IPS-18a (cell line): ENCODE measurements around the gene NR5A1.

ENCODE experiments used
- H3K27ac ChIP-seq: one replicate; pipeline ENCODE4 v1.5.1; 2013; ENCODE audit warnings: low read length
- H3K27me3 ChIP-seq: one replicate; pipeline ENCODE4 v1.6.1; 2013; ENCODE audit warnings: mild to moderate bottlenecking, low read length; ENCODE audit not compliant: control insufficient read depth, insufficient read depth
- H3K36me3 ChIP-seq: one replicate; pipeline ENCODE4 v1.6.1; 2013; ENCODE audit warnings: low read depth, low read length; ENCODE audit not compliant: control insufficient read depth
- H3K4me1 ChIP-seq: one replicate; pipeline ENCODE4 v1.6.1; 2013; ENCODE audit warnings: low read depth, low read length; ENCODE audit not compliant: control insufficient read depth
- H3K4me3 ChIP-seq: one replicate; pipeline ENCODE4 v1.5.1; 2013; ENCODE audit warnings: low read length
- H3K9ac ChIP-seq: one replicate; pipeline ENCODE4 v1.6.1; 2013; ENCODE audit warnings: mild to moderate bottlenecking, low read length, moderate library complexity
- H3K9me3 ChIP-seq: one replicate; pipeline ENCODE4 v1.6.1; 2013; ENCODE audit warnings: low read depth, low read length; ENCODE audit not compliant: control insufficient read depth

The NR5A1 gene

DNA sequence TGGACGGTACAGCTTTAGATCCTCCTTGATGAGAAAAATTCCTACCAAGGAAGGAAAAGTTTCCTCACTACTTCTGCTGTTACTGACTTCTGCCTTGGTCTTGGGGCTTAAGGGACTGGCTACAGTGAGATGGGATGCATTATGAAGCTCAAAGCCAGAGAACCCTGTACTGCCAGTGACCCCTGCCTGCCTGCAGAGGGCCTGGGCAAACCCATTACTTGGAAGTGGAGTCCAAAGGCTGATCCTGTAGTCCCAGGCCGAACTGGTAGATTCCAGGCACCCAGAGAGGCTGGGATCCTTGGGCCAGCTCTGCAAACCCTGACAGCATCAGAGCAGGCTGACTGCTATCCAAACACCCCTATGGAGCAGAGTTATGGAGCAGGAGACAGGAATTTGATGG lies 25.7 kb upstream of the NR5A1 start:
- no peaks in the 10 kb centered on the region for H3K4me1 ChIP-seq
- no peak overlapping the region for H3K4me3 ChIP-seq
- no peak overlapping the region for H3K27ac ChIP-seq
- H3K27me3 ChIP-seq = no peaks in the 10 kb centered on the region
- no peak overlapping the region for H3K9ac ChIP-seq
- no peaks in the 10 kb centered on the region for H3K9me3 ChIP-seq
- peaks cover 55% of the 10 kb centered on the region for H3K36me3 ChIP-seq

DNA sequence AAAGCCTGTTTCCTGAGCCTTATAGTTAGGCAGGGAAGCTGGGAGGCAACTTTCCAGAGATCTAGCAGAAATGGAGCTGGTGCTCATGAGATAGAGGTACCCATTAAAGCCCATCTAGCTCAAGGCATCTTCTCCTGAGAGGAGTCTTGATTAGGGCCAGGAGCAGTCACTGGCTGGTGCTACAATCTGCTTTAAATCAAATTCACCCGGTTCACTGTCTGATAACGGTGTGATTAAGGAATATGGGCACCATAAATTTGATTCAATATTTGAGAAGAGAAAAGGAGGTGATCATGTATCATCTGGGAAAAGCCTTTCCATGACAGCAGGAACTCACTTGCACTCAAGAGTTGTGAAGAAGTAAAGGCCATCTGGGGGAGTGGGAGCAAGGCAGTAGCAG lies 23.9 kb upstream of the NR5A1 start:
- Histone ChIP-seq H3K9me3 (no peaks in the 10 kb centered on the region), H3K9ac (no peak overlapping the region), H3K4me1 (no peaks in the 10 kb centered on the region), H3K27me3 (no peaks in the 10 kb centered on the region), H3K27ac (no peak overlapping the region), H3K36me3 (peaks cover 59% of the 10 kb centered on the region), H3K4me3 (no peak overlapping the region)

DNA sequence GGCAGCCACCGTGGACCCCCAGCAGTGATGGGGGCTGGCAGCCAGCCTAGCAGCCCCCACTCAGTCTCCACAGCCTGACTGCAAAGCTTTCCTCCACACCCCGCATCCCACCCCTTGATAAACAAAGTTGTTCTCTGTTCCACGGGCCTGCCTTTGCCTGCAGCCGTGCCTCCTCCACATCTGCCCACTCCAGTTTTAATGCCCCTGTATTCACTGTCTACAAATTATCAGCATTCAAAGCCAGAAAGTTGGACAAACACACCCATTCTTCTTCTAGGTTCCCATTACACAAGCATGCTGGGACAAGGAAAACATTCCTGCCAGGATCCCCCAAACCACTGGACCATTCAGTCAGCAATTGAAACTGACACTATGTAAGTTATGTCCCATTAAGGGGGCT lies 23.0 kb upstream of the NR5A1 start:
- Histone ChIP-seq H3K4me1 (no peaks in the 10 kb centered on the region), H3K27ac (no peak overlapping the region), H3K9ac (no peak overlapping the region), H3K4me3 (no peak overlapping the region), H3K36me3 (peaks cover 55% of the 10 kb centered on the region), H3K9me3 (no peaks in the 10 kb centered on the region), H3K27me3 (no peaks in the 10 kb centered on the region)

- H3K9me3 ChIP-seq = no peaks in the 10 kb centered on the region
- no peak overlapping the region for H3K27ac ChIP-seq
- peaks cover 48% of the 10 kb centered on the region for H3K36me3 ChIP-seq
Observed at GRCh38 chr9:124527781-124528180, 20.6 kb upstream of the NR5A1 start.

DNA sequence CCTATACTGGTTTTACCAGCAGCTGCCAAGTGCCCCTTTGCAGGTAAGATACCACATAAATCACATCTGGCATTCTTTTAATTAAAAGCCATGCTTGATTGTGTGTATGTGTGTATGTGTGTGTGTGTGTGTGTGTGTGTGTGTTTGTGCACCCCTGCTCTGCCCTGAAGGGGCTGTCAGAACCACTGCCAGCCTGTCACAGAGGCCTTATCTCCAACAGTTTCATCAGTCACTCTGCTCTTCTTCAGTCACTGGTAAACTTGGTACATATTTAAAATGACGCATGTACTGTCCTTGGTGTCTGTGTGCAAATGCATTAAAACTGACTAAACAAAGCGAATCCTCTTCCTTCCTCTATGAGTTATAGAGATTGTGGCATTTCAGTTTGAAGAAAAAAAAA lies 19.0 kb upstream of the NR5A1 start:
- Histone ChIP-seq H3K4me1 (no peaks in the 10 kb centered on the region), H3K27ac (no peak overlapping the region), H3K9ac (no peak overlapping the region), H3K36me3 (peaks cover 48% of the 10 kb centered on the region), H3K9me3 (no peaks in the 10 kb centered on the region), H3K27me3 (no peaks in the 10 kb centered on the region), H3K4me3 (no peak overlapping the region)

More at GRCh38 chr9:124527781-124528180, 20.6 kb upstream of the NR5A1 start:
- no peaks in the 10 kb centered on the region for H3K27me3 ChIP-seq
- no peak overlapping the region for H3K9ac ChIP-seq
- no peaks in the 10 kb centered on the region for H3K4me1 ChIP-seq
- no peak overlapping the region for H3K4me3 ChIP-seq

GRCh38 chr9:124522121-124523098 lies 15.2 kb upstream of the NR5A1 start:
- Histone ChIP-seq H3K9me3 (no peaks in the 10 kb centered on the region), H3K27me3 (no peaks in the 10 kb centered on the region), H3K4me1 (no peaks in the 10 kb centered on the region), H3K36me3 (peaks cover 55% of the 10 kb centered on the region), H3K27ac (no peak overlapping the region), H3K4me3 (no peak overlapping the region), H3K9ac (no peak overlapping the region)

- H3K9me3 ChIP-seq = no peaks in the 10 kb centered on the region
- H3K9ac ChIP-seq = no peak overlapping the region
- no peak overlapping the region for H3K27ac ChIP-seq
- no peak overlapping the region for H3K4me3 ChIP-seq
- peaks cover 42% of the 10 kb centered on the region for H3K36me3 ChIP-seq
- no peaks in the 10 kb centered on the region for H3K27me3 ChIP-seq
- no peaks in the 10 kb centered on the region for H3K4me1 ChIP-seq
Observed at GRCh38 chr9:124521142-124521541, 13.9 kb upstream of the NR5A1 start.

- no peak overlapping the region for H3K4me3 ChIP-seq
- H3K36me3 ChIP-seq = peaks cover 38% of the 10 kb centered on the region
- H3K27ac ChIP-seq = no peak overlapping the region
- no peaks in the 10 kb centered on the region for H3K27me3 ChIP-seq
- no peaks in the 10 kb centered on the region for H3K4me1 ChIP-seq
- no peaks in the 10 kb centered on the region for H3K9me3 ChIP-seq
- H3K9ac ChIP-seq = no peak overlapping the region
Observed at GRCh38 chr9:124520206-124520596, 13.0 kb upstream of the NR5A1 start.

- Histone ChIP-seq H3K4me3 (no peak overlapping the region), H3K9ac (no peak overlapping the region), H3K4me1 (no peaks in the 10 kb centered on the region), H3K27ac (no peak overlapping the region), H3K9me3 (no peaks in the 10 kb centered on the region), H3K36me3 (peaks cover 29% of the 10 kb centered on the region), H3K27me3 (no peaks in the 10 kb centered on the region)
Observed at GRCh38 chr9:124518116-124518515, 10.9 kb upstream of the NR5A1 start.

- no peak overlapping the region for H3K9ac ChIP-seq
- no peak overlapping the region for H3K27ac ChIP-seq
- no peaks in the 10 kb centered on the region for H3K9me3 ChIP-seq
- peaks cover 29% of the 10 kb centered on the region for H3K36me3 ChIP-seq
- no peaks in the 10 kb centered on the region for H3K27me3 ChIP-seq
- H3K4me1 ChIP-seq = no peaks in the 10 kb centered on the region
- no peak overlapping the region for H3K4me3 ChIP-seq
Observed at GRCh38 chr9:124517600-124517999, 10.4 kb upstream of the NR5A1 start.

- H3K4me1 ChIP-seq = peaks cover 9% of the 10 kb centered on the region
Observed at GRCh38 chr9:124514874-124515273, 7.7 kb upstream of the NR5A1 start.

GRCh38 chr9:124514125-124514524 lies 6.9 kb upstream of the NR5A1 start:
- peaks cover 3% of the 10 kb centered on the region for H3K36me3 ChIP-seq
- no peak overlapping the region for H3K9ac ChIP-seq
- no peak overlapping the region for H3K4me3 ChIP-seq
- no peaks in the 10 kb centered on the region for H3K9me3 ChIP-seq
- no peak overlapping the region for H3K27ac ChIP-seq
- no peaks in the 10 kb centered on the region for H3K27me3 ChIP-seq
- H3K4me1 ChIP-seq = peaks cover 9% of the 10 kb centered on the region

More at GRCh38 chr9:124514874-124515273, 7.7 kb upstream of the NR5A1 start:
- no peaks in the 10 kb centered on the region for H3K9me3 ChIP-seq
- no peak overlapping the region for H3K27ac ChIP-seq
- H3K4me3 ChIP-seq = no peak overlapping the region
- no peak overlapping the region for H3K9ac ChIP-seq
- H3K36me3 ChIP-seq = peaks cover 4% of the 10 kb centered on the region
- H3K27me3 ChIP-seq = no peaks in the 10 kb centered on the region
